Nephron (organoid): ENCODE measurements around the gene GNE.
"Not testable (repeated sequence)": the region's sequence is repeated elsewhere in the genome, so short reads cannot be mapped to it uniquely, and the experiment has no call there.

Experiments used
- H3K27ac Mint-ChIP-seq, 3 experiments: 2 replicates each; pipeline ENCODE4 v1.8.0; 2020; ENCODE audit warnings: mixed read lengths in 3 of 3, mild to moderate bottlenecking in 2 of 3, moderate library complexity in 1 of 3
- H3K27me3 Mint-ChIP-seq: 2 replicates; pipeline ENCODE4 v1.8.0; 2021; ENCODE audit warnings: low read depth, mild to moderate bottlenecking, moderate library complexity, mixed read lengths
- H3K36me3 Mint-ChIP-seq: 2 replicates; pipeline ENCODE4 v1.8.0; 2020; ENCODE audit warnings: low read depth, mixed read lengths
- H3K4me1 Mint-ChIP-seq: 2 replicates; pipeline ENCODE4 v1.8.0; 2020; ENCODE audit warnings: mixed read lengths
- H3K4me3 Mint-ChIP-seq, 3 experiments: 2 replicates each; pipeline ENCODE4 v1.8.0; 2020; ENCODE audit warnings: mild to moderate bottlenecking in 3 of 3, mixed read lengths in 3 of 3, moderate library complexity in 2 of 3
- H3K9me3 Mint-ChIP-seq: 2 replicates; pipeline ENCODE4 v1.8.0; 2020; ENCODE audit warnings: mixed read lengths
- TF ChIP-seq, protein P1 (sequence below), 3 experiments: fragments of 200-600 bp; sonication (generic); IDR thresholded peaks; one replicate each; pipeline ENCODE4 v1.5.0; 2021; ENCODE audit warnings: antibody characterized with exemption in 3 of 3; ENCODE audit not compliant: unreplicated experiment in 3 of 3

The GNE gene

DNA sequence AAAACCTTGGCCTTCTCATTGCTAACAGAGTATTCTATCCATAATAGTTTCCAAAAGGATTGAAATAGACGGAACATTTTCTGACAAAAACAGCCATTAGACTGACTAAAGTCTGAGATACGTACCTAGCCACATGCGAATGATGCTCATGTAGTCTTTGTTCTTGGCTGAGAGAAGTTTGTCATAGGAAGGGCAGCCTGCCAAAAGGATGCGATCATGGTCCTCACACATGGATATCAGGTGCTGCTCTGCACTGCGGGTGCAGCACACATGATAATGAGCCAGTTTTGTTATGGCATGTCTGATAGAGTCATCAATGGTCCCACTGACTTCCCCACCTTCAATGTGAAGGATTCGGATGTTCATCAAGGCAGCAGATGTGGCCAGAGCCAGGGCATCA, 12.3 kb downstream of the GNE start:
- H3K9me3 Mint-ChIP-seq = no peaks in the 10 kb centered on the region

DNA sequence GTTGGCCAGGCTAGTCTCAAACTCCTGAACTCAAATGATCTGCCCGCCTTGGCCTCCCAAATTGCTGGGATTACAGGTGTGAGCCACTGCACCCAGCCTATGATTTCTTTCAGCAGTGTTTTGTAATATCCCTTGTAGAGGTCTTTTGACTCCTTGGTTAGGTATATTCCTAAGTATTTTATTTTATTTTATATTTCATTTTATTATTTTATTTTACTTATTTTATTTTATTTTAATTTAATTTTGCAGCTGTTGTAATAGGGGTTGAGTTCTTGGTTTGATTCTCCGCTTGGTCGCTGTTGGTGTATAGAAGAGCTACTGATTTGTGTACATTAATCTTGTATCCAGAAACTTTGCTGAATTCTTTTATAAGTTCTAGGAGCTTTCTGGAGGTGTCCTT, 18.6 kb downstream of the GNE start:
- H3K9me3 Mint-ChIP-seq, H3K27me3 Mint-ChIP-seq, H3K4me3 Mint-ChIP-seq, H3K27ac Mint-ChIP-seq, H3K4me1 Mint-ChIP-seq: not testable (repeated sequence)
- H3K36me3 Mint-ChIP-seq = peaks cover 68% of the 10 kb centered on the region

More for the DNA sequence above, 12.3 kb downstream of the GNE start:
- no peak overlapping the region for H3K4me3 Mint-ChIP-seq
- H3K27ac Mint-ChIP-seq = no peak overlapping the region
- peaks cover 44% of the 10 kb centered on the region for H3K36me3 Mint-ChIP-seq
- peaks cover 1% of the 10 kb centered on the region for H3K4me1 Mint-ChIP-seq
- H3K27me3 Mint-ChIP-seq = no peaks in the 10 kb centered on the region
- TF ChIP-seq, protein P1, sequence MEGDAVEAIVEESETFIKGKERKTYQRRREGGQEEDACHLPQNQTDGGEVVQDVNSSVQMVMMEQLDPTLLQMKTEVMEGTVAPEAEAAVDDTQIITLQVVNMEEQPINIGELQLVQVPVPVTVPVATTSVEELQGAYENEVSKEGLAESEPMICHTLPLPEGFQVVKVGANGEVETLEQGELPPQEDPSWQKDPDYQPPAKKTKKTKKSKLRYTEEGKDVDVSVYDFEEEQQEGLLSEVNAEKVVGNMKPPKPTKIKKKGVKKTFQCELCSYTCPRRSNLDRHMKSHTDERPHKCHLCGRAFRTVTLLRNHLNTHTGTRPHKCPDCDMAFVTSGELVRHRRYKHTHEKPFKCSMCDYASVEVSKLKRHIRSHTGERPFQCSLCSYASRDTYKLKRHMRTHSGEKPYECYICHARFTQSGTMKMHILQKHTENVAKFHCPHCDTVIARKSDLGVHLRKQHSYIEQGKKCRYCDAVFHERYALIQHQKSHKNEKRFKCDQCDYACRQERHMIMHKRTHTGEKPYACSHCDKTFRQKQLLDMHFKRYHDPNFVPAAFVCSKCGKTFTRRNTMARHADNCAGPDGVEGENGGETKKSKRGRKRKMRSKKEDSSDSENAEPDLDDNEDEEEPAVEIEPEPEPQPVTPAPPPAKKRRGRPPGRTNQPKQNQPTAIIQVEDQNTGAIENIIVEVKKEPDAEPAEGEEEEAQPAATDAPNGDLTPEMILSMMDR (IDR thresholded peaks at IDR 0.05; ENCODE audit: unreplicated experiment in 3 of 3) = no peak

DNA sequence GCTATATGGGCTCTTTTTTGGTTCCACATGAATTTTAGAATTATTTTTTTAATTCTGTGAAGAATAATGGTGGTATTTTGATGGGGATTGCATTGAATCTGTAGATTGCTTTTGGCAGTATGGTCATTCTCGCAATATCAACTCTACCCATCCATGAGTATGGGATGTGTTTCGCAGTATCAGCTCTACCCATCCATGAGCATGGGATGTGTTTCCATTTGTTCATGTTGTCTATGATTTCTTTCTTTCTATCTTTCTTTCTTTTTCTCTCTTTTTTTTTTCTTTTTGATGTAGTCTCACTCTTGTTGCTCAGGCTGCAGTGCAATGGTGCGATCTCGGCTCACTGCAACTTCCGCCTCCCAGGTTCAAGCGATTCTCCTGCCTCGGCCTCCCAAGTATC, 19.0 kb downstream of the GNE start:
- H3K4me3 Mint-ChIP-seq, H3K27me3 Mint-ChIP-seq, H3K4me1 Mint-ChIP-seq, H3K27ac Mint-ChIP-seq, H3K9me3 Mint-ChIP-seq: not testable (repeated sequence)
- H3K36me3 Mint-ChIP-seq = peaks cover 69% of the 10 kb centered on the region

DNA sequence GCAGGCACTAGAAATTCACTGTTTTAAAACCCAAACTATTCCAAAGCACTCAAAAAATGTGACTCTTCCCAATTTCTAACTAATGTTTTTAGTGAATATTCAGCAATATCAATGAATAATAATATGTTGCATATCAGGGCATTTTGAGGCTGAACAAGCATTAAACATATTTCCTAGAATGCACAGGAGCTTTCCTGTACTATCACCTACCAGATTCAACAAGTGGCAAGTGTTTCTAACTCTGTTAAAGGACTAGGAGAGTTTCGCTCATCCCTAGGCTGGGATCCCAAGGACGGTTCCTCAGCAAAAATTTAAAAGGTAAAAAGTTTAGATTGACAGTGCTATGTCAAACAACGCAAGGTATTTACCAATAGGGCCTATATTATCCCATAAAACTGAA, 21.0 kb downstream of the GNE start:
- Mint-ChIP-seq H3K4me3 (no peak overlapping the region), H3K9me3 (no peaks in the 10 kb centered on the region), H3K27me3 (no peaks in the 10 kb centered on the region), H3K36me3 (peaks cover 73% of the 10 kb centered on the region), H3K4me1 (no peaks in the 10 kb centered on the region), H3K27ac (no peak overlapping the region)
- TF ChIP-seq, protein P1 (IDR thresholded peaks at IDR 0.05; ENCODE audit: unreplicated experiment in 3 of 3) = no peak

DNA sequence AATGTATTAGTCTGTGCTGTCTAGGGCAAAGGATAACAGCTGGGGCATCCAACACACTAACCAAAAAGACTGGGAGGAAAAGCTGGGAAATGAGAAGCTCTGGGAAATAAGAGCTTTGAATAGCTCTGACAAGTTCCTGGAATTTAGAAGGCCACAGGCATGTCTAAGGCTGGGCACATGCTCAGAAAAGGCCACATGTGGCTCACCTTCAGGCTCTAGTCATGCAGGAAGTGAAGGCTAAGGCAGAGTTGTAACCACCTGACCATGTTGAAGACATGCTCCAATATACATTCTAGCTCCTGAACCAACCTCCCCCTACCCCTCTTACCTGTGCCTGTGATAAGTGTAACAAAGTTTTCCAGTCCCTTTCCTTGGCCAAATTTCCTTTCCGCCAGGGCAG, 35.8 kb downstream of the GNE start:
- Mint-ChIP-seq H3K4me1 (no peaks in the 10 kb centered on the region), H3K27me3 (no peaks in the 10 kb centered on the region), H3K9me3 (peaks cover 11% of the 10 kb centered on the region), H3K27ac (no peak overlapping the region), H3K4me3 (no peak overlapping the region), H3K36me3 (peaks cover 88% of the 10 kb centered on the region)
- TF ChIP-seq, protein P1 (IDR thresholded peaks at IDR 0.05; ENCODE audit: unreplicated experiment in 3 of 3) = no peak

DNA sequence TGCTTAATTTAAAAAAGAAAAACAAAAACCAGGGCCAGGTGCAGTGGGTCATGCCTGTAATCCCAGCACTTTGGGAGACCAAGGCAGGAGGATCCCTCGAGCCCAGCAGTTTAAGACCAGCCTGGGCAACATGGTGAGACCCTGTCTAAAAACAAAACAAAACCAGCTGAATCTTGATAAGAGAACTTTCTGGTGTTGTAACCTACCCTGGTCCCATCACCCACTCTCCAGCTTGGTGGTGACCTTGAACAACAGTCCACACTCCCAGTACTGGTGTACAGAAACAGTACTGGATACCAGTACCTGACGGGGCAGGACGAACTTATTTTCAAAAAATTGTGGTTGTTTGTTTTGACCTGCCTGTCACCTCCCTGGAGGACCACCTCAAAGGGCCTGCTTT, 36.6 kb downstream of the GNE start:
- H3K4me3 Mint-ChIP-seq = no peak overlapping the region
- H3K27ac Mint-ChIP-seq = no peak overlapping the region
- peaks cover 86% of the 10 kb centered on the region for H3K36me3 Mint-ChIP-seq
- no peaks in the 10 kb centered on the region for H3K27me3 Mint-ChIP-seq
- TF ChIP-seq, protein P1 (IDR thresholded peaks at IDR 0.05; ENCODE audit: unreplicated experiment in 3 of 3) = no peak
- peaks cover 11% of the 10 kb centered on the region for H3K9me3 Mint-ChIP-seq
- no peaks in the 10 kb centered on the region for H3K4me1 Mint-ChIP-seq

DNA sequence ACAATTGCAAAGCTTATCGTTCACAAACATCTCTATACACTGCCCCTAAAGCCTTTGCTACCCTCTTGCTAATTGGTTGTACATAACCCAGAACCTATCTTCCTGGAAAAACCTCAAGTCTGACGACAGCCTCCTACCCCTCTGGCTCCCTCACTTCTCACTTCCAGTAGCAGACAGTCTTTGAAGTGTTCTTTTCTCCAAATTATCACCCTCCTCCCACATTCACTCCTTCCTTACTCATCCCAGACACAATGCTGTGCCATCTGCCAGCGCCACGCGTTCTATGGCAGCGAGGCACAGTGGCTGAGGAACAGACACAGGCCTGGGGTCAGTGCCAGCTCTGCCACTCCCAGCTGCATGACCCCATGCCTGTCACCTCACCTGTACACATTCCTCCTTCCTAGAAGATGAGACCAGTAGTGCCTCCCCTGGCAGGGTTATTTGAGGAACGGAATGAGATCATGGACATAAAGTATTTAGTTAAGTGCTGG, 39.8 kb downstream of the GNE start:
- H3K36me3 Mint-ChIP-seq = peaks cover 75% of the 10 kb centered on the region
- no peaks in the 10 kb centered on the region for H3K27me3 Mint-ChIP-seq
- peak overlapping the region in 1 of 3 experiments; percentile 4 for H3K27ac Mint-ChIP-seq
- TF ChIP-seq, protein P1 (IDR thresholded peaks at IDR 0.05; ENCODE audit: unreplicated experiment in 3 of 3) = no peak
- H3K4me3 Mint-ChIP-seq = no peak overlapping the region
- H3K4me1 Mint-ChIP-seq = peaks cover 8% of the 10 kb centered on the region
- peaks cover 10% of the 10 kb centered on the region for H3K9me3 Mint-ChIP-seq
